ENCODE data around the gene BTN3A1. TPM values are rescaled to one million over a fixed set of nuclear protein-coding genes. Genes with fewer than 3 reads are reported as not detected.
A peak's percentile ranks its signal among the peaks of the same experiment; 100 is the strongest.

Gene BTN3A1
- total and polyA plus RNA-seq, 7 donors, result 3.0 to 33.5 (median 9.8) TPM

- peak overlapping the region; percentile 59 to 81 (median 78) for H3K4me3 ChIP-seq
- intact Hi-C loops (cut with DNase I), result loop anchor here (2.0 to 5.0 kb wide), 2 partner anchors 20 to 37 kb away; partner anchors contain the start of genes BTN2A1 and BTN3A3
- H3K9me3 ChIP-seq, result no peaks in the 10 kb centered on the region
- DNase-seq, result no peak
- 51 to 56% methylated on average over 4 of the region's 4 CpGs for WGBS, 2 donors
- TF ChIP-seq POLR2A (IDR thresholded peaks at IDR 0.05) (no peak), EP300 (IDR thresholded peaks at IDR 0.05) (no peak)
- H3K27me3 ChIP-seq, result no peaks in the 10 kb centered on the region
- H3K36me3 ChIP-seq, result no peaks in the 10 kb centered on the region
- H3K4me1 ChIP-seq, result peaks cover 0 to 40% (median 27%) of the 10 kb centered on the region in 4 donors
- peak overlapping the region; percentile 88 to 93 (median 90) for H3K27ac ChIP-seq
These were observed 18.7 kb downstream of the BTN3A1 start for GRCh38 chr6:26420688-26421171.

GRCh38 chr6:26421259-26422144, 19.4 kb downstream of the BTN3A1 start:
- TF ChIP-seq POLR2AphosphoS5 (IDR thresholded peaks at IDR 0.05) (peak; percentile 18 to 77 (median 46)), POLR2A (IDR thresholded peaks at IDR 0.05) (peak in 1 of 2 donors; percentile 22), EP300 (IDR thresholded peaks at IDR 0.05) (no peak), CTCF (IDR thresholded peaks at IDR 0.05) (no peak)
- peak overlapping the region; percentile 59 to 81 (median 78) for H3K4me3 ChIP-seq
- peak; percentile 90 for DNase-seq
- intact Hi-C loops (cut with DNase I), result loop anchor here (2.0 to 5.0 kb wide), 2 partner anchors 19 to 36 kb away; partner anchors contain the start of genes BTN2A1 and BTN3A3
- H3K9me3 ChIP-seq, result no peaks in the 10 kb centered on the region
- peaks cover 0 to 40% (median 27%) of the 10 kb centered on the region in 4 donors for H3K4me1 ChIP-seq
- peak overlapping the region; percentile 88 to 93 (median 90) for H3K27ac ChIP-seq
- no peaks in the 10 kb centered on the region for H3K27me3 ChIP-seq
- H3K36me3 ChIP-seq, result no peaks in the 10 kb centered on the region
- 2% methylated on average over 31 of the region's 31 CpGs for WGBS, 2 donors

- DNase-seq, result no peak
- H3K36me3 ChIP-seq, result peaks cover 0 to 6% (median 0%) of the 10 kb centered on the region in 4 donors
- no peaks in the 10 kb centered on the region for H3K9me3 ChIP-seq
- 92 to 93% methylated on average over 3 of the region's 3 CpGs for WGBS, 2 donors
- intact Hi-C loops (cut with DNase I), result loop anchor here (5.0 kb wide), 1 partner anchor 35 kb away; the partner anchor contains the start of gene BTN2A1
- H3K4me1 ChIP-seq, result peaks cover 0 to 40% (median 27%) of the 10 kb centered on the region in 4 donors
- no peak for TF ChIP-seq POLR2A (IDR thresholded peaks at IDR 0.05)
- no peaks in the 10 kb centered on the region for H3K27me3 ChIP-seq
- H3K27ac ChIP-seq, result peak overlapping the region in 1 of 4 donors; percentile 92
- peak overlapping the region in 3 of 4 donors; percentile 59 to 78 (median 77) for H3K4me3 ChIP-seq
These were observed 20.3 kb downstream of the BTN3A1 start for GRCh38 chr6:26422329-26422728.

- no peaks in the 10 kb centered on the region for H3K27me3 ChIP-seq
- H3K4me3 ChIP-seq, result no peak overlapping the region
- TF ChIP-seq CTCF (IDR thresholded peaks at IDR 0.05), result no peak
- no peak for TF ChIP-seq POLR2A (IDR thresholded peaks at IDR 0.05)
- no peak for TF ChIP-seq POLR2AphosphoS5 (IDR thresholded peaks at IDR 0.05)
- TF ChIP-seq EP300 (IDR thresholded peaks at IDR 0.05), result no peak
- no peak overlapping the region for H3K27ac ChIP-seq
- WGBS, 2 donors, result 94 to 96% methylated on average over 5 of the region's 5 CpGs
- intact Hi-C loops (cut with DNase I), result no loop called here
- peaks cover 0 to 30% (median 20%) of the 10 kb centered on the region in 4 donors for H3K4me1 ChIP-seq
- peaks cover 0 to 39% (median 9%) of the 10 kb centered on the region in 4 donors for H3K36me3 ChIP-seq
- H3K9me3 ChIP-seq, result no peaks in the 10 kb centered on the region
- no peak for DNase-seq
These were observed 24.8 kb downstream of the BTN3A1 start for GRCh38 chr6:26426691-26427450.

GRCh38 chr6:26427451-26427809, 25.4 kb downstream of the BTN3A1 start:
- Histone ChIP-seq H3K27me3 (no peaks in the 10 kb centered on the region), H3K36me3 (peaks cover 0 to 39% (median 9%) of the 10 kb centered on the region in 4 donors), H3K9me3 (no peaks in the 10 kb centered on the region), H3K4me3 (no peak overlapping the region), H3K4me1 (peaks cover 0 to 24% (median 14%) of the 10 kb centered on the region in 4 donors), H3K27ac (no peak overlapping the region)
- no peak for TF ChIP-seq POLR2A (IDR thresholded peaks at IDR 0.05)
- TF ChIP-seq EP300 (IDR thresholded peaks at IDR 0.05), result no peak
- TF ChIP-seq CTCF (IDR thresholded peaks at IDR 0.05), result no peak
- no peak for TF ChIP-seq POLR2AphosphoS5 (IDR thresholded peaks at IDR 0.05)
- 88 to 96% methylated on average over 3 of the region's 3 CpGs for whole genome bisulfite sequencing, 2 donors
- intact Hi-C loops (cut with DNase I), result no loop called here
- DNase-seq, result no peak

Measured in sigmoid colon (tissue), 7 donors.